SHP77 (cell line): Measurements from ENCODE around the gene EPS8L2.

Experiments used
- DNase-seq, 2 experiments: peaks; one replicate each; lab custom pipeline; 2025; lab: John Stamatoyannopoulos, UW

EPS8L2 gene

DNA sequence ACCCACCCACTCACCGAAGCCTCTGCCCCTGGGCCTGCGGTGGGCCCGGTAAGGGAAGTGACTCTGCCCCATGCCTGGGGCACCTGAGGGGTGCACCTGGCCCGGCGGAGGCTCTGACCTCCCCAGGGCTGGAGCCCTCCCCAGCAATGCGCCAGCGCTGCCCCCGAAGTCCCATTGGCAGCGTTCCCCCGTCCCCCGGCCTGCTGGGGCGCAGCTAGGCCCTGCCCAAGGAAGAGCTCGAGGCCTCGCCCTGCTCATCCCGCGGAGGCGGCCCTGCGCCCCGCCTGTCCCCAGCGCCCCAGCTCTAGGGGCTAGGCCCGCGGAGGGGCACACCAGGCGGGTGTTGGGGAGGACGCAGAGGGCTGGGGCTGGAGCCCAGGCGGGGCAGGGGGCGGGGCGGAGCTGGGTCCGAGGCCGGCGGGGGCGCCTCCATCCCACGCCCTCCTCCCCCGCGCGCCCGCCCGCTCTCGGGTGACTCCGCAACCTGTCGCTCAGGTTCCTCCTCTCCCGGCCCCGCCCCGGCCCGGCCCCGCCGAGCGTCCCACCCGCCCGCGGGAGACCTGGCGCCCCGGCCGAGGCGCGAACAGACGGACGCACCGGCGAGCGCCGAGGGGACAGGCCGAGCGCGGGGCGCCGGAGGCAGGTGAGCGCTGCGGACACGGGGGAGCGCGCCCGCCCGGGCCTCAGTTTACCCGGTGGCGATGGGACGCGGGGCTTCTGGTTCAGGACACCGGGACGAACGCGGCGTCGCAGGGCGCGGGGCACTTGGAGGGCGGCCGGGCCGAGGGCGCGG lies at the start of gene EPS8L2:
TSS of gene EPS8L2 (plus strand) at position 586 of the 793 bp plus-strand sequence. CDS start 3,177 bp downstream, outside the sequence.
- no peak for DNase-seq

DNA sequence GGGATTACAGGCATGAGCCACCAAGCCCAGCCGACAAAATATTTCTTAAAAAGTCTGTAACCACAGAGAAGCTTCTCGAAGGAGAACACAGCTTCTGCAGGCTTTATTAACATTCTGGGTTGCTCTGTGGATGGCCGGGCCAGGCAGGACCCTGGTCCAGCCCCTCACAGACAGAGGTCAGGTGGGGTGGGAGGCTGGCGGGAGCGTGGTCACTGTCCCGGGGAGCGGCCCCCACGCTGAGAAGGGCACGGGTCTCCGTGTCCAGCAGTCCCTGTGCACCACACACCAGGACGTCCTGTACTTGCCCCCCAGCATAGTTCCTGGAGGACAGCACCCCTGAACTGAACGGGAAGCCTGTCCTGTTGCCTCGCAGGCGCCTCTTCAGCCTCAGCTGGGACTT lies 49.6 kb upstream of the EPS8L2 start:
- DNase-seq, result no peak

DNA sequence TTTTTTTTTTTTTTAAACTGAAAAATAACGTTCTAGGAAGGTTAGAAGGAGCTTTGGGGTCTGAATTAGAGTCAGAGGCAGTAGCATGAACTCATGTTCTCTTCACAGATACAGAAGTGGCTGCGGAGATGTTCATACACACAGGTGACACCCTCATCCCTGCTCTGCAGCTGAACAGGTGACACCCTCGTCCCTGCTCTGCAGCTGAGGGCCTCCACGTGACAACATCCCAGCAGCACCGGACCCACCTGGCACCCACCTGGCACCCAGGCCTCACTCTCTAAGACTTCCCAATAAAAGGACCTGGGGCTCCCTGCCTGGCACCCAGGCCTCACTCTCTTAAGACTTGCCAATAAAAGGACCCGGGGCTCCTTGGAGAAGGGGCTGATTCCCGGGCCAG lies 49.2 kb upstream of the EPS8L2 start:
- no peak for DNase-seq

DNA sequence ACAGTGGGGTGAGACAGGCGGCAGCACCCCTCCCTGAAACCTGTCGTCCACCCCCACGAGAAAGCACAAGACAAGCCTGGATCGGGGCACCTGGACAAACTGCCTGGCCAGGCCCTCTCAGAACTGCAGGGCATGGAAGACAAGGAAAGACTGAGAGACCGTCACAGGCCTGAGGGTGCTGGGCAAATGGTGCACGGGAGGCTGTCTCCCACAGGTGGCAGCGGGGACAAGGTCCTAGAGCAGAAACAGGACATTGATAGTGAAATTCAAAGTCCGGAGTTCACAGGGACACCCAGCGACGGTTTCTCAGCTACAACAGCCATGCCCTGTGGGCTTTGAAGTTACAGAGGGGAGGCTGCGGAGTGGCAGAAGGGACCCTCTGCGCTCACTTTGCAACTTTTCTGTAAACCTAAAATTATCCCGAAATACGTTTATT lies 48.3 kb upstream of the EPS8L2 start:
- no peak for DNase-seq

DNA sequence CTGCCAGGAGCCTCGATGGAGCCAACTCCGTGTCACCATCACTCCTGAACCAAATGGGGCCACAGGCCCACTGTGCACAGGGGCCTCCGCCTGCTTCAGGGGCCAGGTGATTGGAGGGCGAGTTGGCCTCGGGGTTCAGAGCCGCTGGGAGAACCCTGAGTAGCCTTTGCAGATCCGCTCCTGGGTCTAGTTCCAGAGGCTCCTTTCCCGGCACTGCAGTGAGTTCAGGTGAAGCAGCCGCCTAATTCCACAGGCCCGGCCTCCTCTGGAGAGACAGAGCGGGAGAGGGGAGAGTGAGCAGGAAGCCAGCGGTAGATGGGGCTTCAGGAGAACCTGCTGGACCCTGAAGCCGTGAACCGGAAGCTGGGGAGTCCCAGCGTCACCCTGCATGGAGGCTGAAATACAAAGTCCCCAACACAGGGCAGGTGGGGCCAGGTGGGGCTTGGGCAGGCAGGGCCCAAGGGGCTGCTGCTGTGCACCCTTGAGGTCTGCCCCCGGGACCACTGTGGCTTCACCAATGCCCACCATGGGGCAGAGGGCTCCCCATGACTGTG lies 46.4 kb upstream of the EPS8L2 start:
- no peak for DNase-seq

DNA sequence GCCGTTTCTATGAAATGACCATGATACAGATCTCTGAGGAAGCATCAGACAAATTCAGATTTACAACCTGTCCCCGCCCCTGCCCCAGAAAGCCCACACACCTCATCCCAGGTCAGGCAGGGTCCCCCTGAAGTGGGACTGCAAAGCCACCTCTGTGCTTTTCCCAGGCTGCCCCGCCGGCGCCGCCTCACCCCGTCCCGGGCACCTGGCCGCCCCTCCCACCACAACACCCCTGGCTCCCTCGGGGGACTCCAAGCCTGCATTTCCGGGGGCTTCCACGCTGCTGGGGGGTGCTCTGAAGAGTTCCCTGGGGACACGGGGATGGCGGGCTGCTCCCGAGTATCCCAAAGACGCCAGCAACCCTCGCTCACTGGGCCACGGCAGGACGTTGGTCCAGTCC lies 45.8 kb upstream of the EPS8L2 start:
- no peak for DNase-seq

DNA sequence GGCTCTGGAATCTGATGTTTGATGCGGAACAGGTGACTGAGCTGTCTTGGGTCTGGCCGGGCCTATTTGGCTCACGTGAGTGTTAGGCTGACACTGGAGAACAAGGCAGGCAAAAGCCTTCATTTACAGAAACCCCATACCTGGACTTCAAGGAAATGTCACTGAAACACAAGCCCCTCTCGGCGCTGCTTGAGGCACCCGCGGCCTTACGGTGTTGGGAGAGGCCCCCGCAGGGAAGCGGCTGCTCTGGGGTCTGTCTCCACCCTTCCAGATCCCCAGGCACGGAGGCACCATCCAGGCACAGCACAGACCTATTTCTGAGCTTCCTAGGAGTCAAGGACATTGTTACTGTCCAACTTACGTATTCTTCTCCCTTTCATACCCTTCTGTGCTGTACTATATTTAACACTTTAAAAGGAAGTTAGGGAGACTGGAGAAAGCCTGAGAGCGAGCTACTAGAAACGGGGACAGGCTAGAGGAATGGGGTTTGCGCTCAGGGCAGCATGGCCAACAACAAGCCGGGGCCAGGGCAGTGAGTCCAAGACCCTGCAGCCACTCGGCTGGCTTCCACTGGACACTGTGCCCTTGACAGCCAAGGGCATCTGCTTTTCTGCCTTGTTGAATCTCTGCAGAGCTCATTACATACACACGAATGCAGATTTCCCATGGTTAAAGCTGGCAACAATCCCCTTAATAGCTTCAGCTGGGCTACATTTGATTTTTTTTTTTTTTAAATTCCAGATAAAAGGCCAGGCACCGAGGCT lies 45.2 kb upstream of the EPS8L2 start:
- no peak for DNase-seq

DNA sequence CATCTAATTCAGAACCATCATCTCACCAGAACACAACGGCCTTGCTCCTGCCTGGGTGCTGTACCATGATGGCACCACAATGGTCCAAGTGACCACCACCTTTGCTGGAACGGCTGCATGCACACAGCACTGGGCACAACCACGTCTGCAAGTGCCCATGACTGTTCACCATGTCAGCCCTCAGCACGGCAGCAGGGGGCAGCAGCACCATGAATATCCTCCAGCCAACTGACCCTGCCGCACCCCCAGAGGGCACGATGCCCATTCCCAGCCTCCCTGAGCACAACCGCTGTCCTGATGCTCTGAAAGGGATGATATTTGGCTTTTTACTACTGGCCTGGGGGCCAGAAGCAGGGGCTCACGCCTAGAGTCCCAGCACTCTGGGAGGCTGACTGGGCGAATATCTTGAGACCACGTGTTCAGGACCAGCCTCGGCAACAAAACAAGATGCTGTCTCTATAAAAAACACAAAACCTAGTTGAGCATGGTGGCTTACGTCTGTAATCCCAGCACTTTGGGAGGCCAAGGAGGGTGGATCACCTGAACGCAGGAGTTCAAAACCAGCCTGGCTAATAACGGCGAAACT lies 43.2 kb upstream of the EPS8L2 start:
- no peak for DNase-seq

DNA sequence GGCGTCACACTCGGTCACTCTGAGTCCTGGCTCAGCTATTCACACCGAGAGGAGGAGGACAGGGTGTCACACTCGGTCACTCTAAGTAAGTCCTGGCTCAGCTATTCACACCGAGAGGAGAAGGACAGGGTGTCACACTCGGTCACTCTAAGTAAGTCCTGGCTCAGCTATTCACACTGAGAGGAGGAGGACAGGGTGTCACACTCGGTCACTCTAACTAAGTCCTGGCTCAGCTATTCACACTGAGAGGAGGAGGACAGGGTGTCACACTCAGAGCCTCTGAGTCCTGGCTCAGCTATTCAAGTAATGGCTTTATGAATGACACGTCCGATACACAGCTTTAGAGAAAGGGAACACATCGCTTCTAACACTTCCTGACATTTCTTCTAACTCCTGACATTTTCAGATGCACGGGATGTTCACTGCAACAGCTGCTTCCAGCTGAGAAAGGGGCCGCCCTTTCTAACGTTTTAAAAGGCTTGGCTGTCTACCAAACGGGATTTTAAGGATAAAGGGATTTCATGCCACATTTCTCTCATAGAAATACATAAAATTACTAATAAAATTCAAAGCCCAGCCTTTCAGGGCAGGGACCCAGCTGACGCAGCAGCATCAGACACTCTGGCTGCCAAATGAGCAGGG lies 40.8 kb upstream of the EPS8L2 start:
- no peak for DNase-seq

DNA sequence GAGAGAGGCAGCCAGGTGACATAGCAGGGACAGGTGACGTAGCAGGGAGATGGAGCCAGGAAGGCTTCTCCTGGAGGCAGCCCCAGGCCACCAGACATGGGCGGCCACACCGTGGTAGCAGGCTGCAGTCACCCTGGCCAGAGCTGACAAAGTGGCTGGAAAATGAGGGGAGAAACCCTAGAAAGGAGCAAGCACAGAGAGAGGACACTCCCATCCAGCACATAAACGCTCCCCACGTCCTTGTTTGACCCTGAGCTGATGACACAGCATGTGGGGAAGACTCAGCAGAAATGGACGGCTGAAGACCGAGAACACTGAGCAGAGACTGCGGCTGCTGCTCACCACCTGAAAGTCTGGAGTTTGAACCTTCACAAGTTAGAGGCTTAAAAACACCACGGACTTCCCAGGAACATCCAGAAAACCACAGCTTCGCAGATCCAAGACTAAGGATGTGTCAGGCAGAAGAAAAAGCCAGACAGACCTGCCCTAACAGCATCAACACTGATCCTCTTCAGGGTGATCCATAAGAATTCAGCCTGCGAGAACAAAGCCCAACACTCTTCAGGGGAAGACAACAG lies 40.2 kb upstream of the EPS8L2 start:
- DNase-seq, result no peak

DNA sequence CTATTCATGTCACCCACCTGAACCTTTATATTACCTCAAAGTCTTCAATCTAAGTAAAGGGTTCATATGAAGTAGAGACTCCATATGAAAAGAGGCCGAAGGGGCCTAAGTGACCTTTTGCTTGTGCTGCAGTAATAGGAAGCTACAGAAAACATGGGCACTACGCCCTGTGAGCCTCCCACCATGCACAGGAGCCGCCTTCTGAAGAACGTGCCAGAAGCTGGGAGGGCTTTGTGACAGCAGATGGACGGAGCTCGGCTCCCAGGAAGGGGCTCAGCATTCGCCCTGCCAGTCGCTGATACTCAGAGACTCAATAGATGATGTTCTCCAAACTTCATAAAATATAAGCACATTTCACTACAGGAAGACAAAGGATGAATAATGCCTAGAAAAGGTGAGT lies 32.2 kb upstream of the EPS8L2 start:
- no peak for DNase-seq

DNA sequence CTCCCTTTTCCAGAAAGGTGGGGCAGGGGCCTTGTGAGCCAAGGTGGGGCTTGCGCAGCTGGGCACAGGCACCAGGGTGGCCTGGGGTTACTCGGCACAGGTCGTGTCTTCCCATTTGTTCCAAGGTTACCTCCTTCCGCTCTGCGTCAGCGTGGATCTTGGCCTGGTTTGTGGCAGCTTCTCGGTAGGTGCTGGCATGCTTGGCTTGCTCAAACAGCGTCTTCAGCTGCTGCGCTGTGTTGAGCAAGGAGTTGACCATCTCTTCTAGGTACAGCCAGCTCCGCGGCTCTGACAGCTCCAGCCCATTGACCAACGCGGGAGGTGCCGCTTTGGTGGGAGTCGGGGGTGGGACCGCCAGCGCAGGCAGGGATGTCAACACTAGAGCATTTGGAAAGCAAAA lies 31.6 kb upstream of the EPS8L2 start:
- no peak for DNase-seq

DNA sequence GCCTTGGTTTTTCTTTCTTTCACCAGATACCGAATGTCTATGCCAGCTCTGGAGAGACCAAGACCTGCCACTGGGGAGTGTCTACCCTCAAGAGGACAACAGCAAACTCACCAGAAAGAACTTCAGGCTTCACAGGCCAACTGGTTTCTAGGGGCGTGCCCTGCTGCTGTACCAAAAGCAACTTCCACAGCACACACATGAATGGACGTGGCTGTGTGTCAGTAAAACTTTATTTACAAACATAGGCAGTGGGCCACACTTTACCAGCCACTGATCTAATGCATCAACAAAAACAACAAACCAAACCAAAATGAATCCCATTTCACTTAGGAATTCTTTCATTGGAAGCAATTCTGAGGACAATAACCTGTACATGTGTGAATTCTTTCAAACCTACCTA lies 27.7 kb upstream of the EPS8L2 start:
- no peak for DNase-seq

DNA sequence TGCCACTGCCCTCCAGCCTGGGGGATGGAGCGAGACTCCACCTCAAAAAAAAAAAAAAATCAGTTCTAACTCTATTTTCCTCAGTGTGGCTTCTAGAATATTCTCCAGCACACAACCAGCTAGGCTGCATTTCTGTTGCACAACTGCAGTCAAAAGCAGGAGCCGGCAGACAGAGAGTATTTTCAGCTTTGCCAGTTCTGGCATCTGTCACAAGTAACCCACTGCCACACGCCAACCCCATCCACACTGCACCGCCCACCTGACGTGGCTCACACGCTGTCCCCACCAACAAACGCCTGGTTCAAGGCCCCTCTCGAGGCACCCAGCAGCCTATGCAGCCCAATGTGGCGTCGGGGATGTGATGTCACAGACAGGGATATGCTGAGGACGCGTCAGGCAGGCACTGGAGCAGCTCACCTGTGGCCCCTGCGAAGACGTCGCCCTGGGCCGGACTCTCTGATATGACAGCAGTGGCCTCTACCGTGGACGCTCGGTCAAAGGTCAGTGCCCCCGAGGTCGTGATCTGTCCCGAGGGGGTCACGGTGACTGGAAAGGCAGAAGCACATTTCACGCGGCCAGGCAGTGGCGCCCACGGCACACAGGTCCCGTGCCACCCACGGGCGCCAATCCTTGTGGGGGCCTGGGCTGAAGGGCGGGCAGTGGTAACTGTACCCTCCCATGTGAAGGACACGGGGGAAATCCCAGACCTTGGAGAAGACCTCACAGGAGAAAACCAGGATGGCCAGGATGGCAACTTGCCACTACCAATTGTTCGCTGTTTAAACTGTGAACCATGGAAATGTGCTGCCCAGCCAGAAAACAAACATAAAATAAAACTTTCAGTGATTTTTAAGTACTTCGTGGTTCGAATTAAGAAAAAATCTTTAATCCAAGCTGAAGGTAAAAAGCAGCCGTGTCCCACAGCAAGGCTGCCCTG lies 26.5 kb upstream of the EPS8L2 start:
- DNase-seq, result no peak

DNA sequence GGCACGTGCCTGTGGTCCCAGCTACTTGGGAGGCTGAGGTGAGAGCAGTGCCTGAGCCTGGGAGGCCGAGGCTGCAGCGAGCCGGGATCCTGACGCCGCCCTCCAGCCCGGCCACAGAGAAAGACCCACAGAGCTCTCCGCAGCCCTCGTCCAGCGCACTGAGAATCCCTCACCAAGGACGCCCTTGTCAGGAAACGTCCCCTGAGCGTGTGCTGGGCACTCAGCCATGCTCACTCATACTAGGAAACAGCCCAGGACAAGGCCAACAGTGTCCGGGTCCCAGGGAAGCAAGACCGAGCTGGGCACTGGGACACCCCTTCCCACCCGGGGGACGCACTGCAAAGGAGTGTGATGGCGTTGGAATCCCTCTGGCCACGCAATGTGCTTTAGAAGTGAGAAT lies 25.6 kb upstream of the EPS8L2 start:
- no peak for DNase-seq

DNA sequence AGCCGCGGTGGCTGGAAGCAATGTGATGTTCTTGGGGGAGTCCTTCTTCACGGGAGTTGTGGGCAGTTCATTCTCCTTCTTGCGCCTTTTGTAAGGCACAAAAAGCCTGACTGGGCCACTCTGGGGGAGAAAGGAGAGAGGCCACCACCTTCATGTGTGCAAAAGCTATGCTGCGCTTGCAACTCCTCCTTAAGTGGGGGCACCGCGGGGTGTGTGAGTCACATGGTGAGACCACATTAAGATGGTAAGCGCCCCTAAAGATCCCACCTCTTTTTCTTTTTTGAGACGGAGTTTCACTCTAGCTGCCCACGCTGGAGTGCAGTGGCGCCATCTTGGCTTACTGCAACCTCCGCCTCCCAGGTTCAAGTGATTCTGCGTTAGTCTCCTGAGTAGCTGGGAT lies 25.1 kb upstream of the EPS8L2 start:
- no peak for DNase-seq

DNA sequence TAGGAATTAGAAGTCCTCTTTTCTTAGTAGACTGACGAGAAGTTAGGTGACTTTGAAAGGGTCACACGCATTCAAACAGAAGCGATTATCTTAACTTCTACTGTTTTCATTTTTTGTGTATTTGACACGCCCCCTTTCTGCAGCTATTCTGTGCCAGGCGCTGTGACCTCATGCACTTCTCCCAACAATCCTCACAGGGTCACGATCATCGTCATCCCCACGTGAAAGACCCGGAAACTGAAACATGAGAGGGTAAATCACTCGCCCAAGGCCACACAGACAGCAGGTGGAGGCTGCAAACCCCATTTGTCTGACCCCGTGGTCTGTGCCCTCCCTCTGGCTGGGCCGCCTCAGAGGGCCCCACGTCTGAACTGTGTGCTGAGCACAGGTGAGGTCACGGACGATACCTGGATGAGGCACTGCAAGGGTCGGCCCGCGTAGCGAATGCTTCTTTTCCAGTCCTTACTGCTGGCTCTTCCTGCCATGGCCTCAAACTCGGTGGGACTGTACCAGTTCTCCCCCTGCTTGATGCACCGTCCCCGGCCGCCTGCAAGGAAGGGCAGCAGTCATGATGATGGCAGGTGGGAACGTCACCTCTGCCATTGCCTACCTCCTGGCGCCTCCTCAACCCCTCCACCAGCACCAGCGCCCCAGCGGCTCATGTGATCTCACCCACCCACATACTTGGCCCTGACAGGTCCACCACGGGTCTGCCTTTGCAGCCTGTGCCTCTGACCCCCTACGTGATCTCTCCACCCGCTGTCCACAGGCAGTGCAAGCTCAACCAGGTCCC lies 19.4 kb upstream of the EPS8L2 start:
- DNase-seq, result no peak

DNA sequence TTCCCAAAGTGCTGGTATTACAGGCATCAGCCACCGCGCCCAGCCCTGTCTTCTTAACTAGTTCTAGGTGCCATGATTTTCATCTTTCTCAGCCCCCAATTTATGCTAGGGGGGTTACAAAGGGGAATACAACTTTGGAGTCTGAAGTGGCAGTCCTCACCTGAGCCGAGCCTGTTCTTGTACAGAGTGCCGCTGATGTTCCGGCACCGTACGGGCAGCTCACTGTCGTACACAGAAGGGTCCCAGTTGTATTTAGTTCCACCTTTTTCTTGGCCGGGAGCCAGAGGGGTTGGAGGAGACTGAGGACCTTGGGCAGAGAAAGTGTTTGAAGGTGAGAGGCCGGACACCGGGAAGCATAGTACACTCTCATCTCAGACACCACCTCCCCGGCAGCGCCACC lies 18.3 kb upstream of the EPS8L2 start:
- no peak for DNase-seq

DNA sequence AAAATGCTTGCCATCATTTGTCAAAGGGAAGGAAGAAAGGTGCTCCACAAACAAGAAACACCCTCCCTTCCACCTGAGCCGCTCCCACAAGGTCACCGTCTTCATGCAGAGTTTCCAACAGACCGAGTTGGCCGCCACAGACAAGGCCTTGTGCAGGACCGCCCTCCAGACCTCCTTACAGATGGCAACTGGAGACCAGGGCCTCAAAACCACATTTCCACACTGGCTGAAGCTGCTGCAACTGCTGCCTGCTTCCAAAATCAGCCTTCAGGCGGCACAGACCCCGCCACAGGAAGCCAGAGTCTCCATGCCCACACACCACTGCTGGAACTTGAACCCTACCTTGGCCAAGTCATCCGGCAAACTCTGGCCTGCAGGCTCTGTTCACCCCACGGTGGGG lies 17.4 kb upstream of the EPS8L2 start:
- DNase-seq, result no peak

DNA sequence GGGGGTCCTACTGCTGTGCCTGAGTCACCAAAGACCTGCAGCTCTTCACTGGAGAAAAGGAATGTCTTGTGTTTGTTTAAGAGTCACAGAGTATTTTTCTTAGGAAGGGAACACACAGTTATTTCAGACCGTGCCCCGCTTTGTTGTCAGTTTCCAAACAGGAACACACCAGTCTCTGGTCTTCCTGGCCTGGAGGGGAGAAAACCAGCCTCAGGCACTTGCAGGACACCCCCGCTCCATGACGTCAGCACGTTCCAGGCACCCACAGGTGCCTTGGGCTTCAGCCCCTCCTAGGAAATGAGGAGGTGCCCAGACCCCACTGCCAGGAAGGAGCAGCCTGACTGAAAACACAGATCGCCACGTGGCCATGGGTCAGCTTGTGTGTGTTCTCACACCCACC lies 16.4 kb upstream of the EPS8L2 start:
- no peak for DNase-seq
